Endometrial microvascular endothelial cells (primary cell): ENCODE results near the gene ZNF525. TPM values are rescaled to one million over a fixed set of nuclear protein-coding genes. Genes with fewer than 3 reads are reported as not detected.
"Not testable (repeated sequence)": the region's sequence is repeated elsewhere in the genome, so short reads cannot be mapped to it uniquely, and the experiment has no call there.

Source experiments
- in situ Hi-C: cut with HindIII; loops from 2 replicates; pipeline ENCODE4 v1.10.0; 2017; ENCODE audit warnings: low sequenced_read_pairs, low pct_unique_long_range_greater_than_20kb; ENCODE audit errors: inconsistent ontology term
- total RNA-seq: library from RNA; depleted of rRNA; stranded (reverse); fragments of >200 nt; gene quantifications from one replicate; pipeline ENCODE4 v1.2.3, GENCODE V29; 2015; ENCODE audit errors: inconsistent ontology term

Gene ZNF525
- total RNA-seq, 1 donor from 2014 or later, result 0.84 TPM

GRCh38 chr19:53394974-53395839 lies 29.7 kb downstream of the ZNF525 start, which contains the start of gene ZNF765:
ZNF765 (plus strand) TSS chr19:53395149; CDS start chr19:53398016, 2,867 bp downstream.
- in situ Hi-C loops, result no loop called here

- in situ Hi-C loops, result not testable (repeated sequence)
These were observed 30.5 kb downstream of the ZNF525 start for GRCh38 chr19:53395840-53396524.

GRCh38 chr19:53396525-53396868 lies 31.0 kb downstream of the ZNF525 start:
- in situ Hi-C loops, result no loop called here

GRCh38 chr19:53397918-53398317 lies 32.4 kb downstream of the ZNF525 start:
- in situ Hi-C loops, result not testable (repeated sequence)

GRCh38 chr19:53409505-53410204 lies 44.1 kb downstream of the ZNF525 start:
- in situ Hi-C loops, result no loop called here

GRCh38 chr19:53420520-53421315 lies 55.2 kb downstream of the ZNF525 start:
- in situ Hi-C loops, result not testable (repeated sequence)

- in situ Hi-C loops, result no loop called here
These were observed 57.0 kb downstream of the ZNF525 start for GRCh38 chr19:53422551-53422950.

GRCh38 chr19:53423074-53423473 lies 57.6 kb downstream of the ZNF525 start:
- in situ Hi-C loops, result not testable (repeated sequence)

- in situ Hi-C loops, result not testable (repeated sequence)
These were observed 58.2 kb downstream of the ZNF525 start for GRCh38 chr19:53423680-53424079.

GRCh38 chr19:53424968-53425597 lies 59.6 kb downstream of the ZNF525 start:
- in situ Hi-C loops, result no loop called here

GRCh38 chr19:53431399-53432087 lies 66.0 kb downstream of the ZNF525 start, which contains the start of gene ZNF761:
ZNF761 (plus strand) TSS chr19:53431984; CDS start chr19:53447269, 15,285 bp downstream.
- in situ Hi-C loops, result no loop called here

GRCh38 chr19:53432088-53432661 lies 66.7 kb downstream of the ZNF525 start:
- in situ Hi-C loops, result no loop called here

Other genes starting within 250 kb of the ZNF525 start
- 15.4 TPM for gene ZNF415, start 232.8 kb upstream of the ZNF525 start, total RNA-seq
- gene ZNF347, start 206.7 kb upstream of the ZNF525 start, total RNA-seq, result 7.5 TPM
- 6.4 TPM for gene ZNF665, start 172.3 kb upstream of the ZNF525 start, total RNA-seq
- gene ZNF677, start 110.8 kb upstream of the ZNF525 start, total RNA-seq, result 7.6 TPM
- gene VN1R2, start 107.4 kb upstream of the ZNF525 start, total RNA-seq, result not detected
- gene VN1R4, start 98.0 kb upstream of the ZNF525 start, total RNA-seq, result not detected
- 3.4 TPM for gene ZNF845, start 32.0 kb upstream of the ZNF525 start, total RNA-seq
- gene ZNF765, start 29.4 kb downstream of the ZNF525 start, total RNA-seq, result 7.2 TPM
- gene ZNF761, start 66.3 kb downstream of the ZNF525 start, total RNA-seq, result 10.4 TPM
- gene ZNF813, start 102.0 kb downstream of the ZNF525 start, total RNA-seq, result 1.5 TPM
- gene ZNF331, start 172.4 kb downstream of the ZNF525 start, total RNA-seq, result 4.7 TPM